8988T (cell line): ENCODE results near the gene RAB40C.

ENCODE experiments used
- DNase-seq: peaks from one replicate; pipeline ENCODE4 v3.0.0; 2011

Gene RAB40C

DNA sequence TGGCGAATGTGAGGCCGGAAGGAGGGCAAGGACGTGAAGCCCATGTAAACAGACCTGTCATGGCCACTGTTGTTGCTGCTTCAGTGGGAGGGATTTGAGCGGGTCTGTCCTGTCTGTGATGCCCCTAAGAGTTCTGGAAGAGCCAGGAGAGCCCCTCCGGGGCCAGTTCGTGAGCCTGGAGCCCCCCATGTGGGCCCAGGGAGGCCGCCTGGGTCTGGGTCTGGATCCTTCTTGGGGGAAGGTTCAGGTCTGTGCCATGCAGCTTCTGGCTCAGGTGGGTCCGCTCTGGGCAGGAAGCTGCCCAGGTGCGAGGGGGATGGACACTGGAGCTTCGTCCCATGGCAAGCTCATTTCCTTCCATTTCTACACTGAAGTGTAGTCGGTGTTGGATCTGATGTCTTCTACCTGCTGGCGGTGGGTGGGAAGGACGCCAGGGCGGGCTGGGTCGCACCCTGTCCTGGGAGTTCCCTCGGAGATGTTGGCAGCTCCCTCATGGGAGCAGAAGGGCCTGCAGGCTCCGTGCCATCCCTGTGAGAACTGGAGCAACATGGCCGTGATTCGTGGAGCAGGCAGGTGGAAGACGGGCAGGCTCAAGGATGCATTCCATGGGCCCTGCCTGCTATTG is 29.7 kb downstream of the RAB40C start:
- no peak for DNase-seq

DNA sequence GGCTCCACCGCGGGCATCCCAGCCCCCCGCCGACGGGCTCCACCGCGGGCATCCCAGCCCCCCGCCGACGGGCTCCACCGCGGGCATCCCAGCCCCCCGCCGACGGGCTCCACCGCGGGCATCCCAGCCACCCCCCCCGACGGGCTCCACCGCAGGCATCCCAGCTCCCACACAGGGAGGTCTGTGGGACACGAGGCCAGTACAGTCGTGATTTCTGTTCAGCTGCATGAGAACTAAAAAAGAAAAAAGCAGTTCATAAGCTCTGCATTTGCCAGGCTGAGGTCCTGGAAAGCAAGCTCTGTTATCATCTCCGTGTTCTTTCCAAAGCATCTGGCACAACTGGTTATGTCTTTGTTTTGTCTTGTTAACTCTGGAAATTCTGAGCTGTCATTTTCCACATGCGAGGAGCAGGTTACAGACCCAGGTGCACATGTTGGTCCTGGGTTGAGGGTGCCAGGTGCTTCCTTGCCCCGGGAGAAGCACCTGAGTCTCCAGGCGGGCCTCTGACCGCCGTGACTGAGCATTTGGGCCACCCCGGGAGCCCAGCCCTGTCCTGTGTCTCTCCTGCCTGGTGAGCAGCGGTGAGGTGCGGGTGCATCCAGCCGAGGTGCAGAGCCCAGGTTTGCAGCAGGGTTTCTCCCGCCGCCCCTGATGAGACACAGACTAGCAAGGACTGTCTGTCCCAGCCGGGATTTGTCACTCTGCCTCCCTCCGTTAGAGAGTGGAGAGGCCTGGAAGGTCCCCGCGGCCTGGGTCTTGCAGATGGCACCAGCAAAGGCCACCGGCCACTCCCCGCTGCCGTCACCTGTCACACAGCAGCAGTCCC is 31.0 kb downstream of the RAB40C start:
- DNase-seq: no peak

DNA sequence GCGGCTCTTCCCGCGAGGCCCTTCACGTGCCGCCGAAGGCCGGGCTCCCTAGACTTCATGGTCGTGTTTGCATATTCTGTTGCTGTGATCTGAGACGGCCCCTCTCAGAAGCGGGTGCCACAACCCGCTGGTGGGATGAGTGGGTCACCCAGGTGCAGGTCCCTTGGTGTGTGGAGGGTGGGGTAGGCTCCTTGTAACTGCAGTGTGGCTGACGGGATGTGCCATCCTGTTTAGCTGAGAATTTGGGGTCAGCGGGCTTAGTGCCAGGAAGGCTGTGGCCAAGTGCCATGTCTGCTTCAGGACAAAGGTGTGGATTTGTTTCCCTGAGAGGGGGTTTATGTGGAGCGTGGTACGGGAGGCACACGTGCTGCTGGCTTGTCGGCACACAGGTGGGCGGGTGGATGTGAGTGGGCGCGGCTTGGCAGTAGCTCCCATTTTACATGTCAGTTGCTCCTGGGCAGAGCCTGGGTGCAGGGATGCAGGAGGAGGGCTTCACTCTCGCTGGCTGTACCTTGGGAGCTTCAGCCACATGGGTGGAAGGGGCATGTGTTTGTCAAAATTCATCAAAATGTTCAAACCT is 31.8 kb downstream of the RAB40C start:
- DNase-seq: no peak

DNA sequence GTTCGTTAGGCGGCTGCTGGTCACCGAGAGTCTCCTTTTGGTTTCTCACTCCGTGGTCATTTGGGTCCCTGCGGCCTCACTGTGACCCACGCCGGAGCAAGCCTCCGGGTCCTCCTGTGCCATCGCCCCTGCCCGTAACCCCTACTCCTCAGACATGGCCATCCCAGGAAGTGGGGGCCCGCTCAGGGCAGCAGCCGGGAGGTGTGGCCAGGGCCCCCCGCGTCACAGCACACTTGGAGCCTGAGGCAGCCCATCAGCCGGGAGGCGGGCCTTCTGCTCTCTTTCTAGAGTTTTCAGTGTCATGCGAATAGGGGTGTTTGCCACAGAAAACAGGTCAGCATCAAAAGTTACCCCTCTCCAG is 33.0 kb downstream of the RAB40C start:
- no peak for DNase-seq

- no peak for DNase-seq
Observed at GRCh38 chr16:624526-625070, 34.7 kb downstream of the RAB40C start.

- no peak for DNase-seq
Observed at GRCh38 chr16:625117-625976, 35.5 kb downstream of the RAB40C start.

DNA sequence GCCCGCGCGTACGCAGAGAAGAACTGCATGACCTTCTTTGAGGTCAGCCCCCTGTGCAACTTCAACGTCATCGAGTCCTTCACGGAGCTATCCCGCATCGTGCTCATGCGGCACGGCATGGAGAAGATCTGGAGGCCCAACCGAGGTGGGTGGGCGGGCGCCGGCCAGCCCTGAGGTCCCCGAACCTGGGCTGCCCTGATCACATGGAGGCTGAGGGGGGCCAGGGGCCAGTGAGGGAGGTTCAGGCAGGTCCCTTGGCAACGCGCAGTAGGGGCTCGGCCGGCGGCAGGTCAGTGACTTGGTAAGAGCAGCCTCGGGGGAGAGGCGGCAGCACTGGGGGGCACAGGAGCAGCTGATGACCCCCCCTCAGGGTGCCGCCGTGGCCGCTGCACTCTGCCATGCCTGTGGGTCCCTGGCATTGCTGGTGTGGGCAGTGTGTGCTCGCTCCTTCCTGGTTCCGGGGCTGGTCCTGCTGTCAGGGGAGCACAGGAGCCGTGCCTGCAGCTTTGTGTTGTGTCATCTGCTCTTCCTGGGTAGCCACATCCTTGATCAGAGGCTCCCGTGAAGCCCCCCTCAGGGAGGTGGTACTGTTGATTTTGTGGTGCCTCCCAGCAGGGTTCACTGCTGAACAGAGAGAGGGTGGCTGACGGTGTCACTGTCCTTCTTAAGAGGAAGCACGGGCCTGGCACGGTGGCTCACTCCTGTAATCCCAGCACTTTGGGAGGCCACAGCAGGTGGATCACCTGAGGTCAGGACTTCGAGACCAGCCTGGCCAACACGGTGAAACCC is 36.3 kb downstream of the RAB40C start:
- peak; percentile 61 for DNase-seq

DNA sequence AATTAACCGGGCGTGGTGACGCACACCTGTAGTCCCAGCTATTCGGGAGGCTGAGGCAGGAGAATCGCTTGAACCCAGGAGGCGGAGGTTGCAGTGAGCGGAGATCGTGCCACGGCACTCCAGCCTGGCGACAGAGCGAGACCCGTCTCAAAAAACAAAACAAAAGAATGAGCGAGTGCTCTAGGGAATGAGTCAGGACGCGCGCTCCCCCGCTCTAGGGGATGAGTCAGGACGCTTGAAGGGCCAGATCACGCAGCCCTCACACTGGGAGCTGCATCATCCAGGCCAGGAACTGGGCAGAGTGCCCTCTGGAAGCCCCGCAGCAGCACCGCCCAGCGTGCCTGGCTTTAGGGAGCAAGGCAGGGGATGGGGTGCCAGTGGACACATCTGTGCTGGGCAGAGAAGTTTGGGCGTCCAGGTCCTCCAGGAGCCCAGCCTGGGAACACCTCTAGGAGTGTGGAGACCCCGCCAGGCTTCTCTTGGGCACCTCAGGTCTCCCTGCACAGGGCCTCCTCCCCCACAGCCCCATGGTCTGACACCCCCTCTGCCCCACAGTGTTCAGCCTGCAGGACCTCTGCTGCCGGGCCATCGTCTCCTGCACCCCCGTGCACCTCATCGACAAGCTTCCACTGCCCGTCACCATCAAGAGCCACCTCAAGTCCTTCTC is 37.1 kb downstream of the RAB40C start:
- DNase-seq: peak; percentile 97

DNA sequence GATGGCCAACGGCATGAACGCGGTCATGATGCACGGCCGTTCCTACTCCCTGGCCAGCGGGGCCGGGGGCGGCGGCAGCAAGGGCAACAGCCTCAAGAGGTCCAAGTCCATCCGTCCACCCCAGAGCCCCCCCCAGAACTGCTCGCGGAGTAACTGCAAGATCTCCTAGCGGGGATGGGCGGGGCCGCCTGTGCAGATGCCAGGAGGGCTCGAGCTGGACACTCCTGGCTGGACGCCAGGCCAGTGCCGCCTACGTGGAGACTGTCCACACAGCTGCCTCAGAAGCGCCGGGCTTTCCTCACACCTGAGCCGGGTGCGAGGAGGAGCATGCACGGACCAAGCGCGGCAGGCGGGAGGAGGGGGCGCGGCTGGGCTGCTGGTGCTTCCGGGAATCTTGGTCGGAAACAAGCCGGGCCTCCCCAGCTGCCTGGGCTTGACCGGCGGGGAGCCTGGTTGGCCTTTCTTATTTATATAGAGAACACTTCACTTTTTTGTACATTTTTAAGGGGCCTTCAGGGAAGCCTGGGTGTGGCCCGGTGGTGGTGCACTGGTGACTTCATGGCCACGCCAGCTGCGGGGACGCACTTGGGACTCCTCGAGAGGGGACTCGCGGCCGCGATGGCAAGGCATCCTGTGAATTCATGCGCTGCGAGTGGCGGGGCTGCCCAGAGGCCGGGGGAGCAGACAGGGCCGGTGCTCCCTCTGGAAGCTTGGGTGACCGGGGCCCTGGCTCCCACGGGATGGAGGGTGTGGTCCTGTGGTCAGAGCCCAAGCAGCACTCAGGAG is 37.8 kb downstream of the RAB40C start:
- no peak for DNase-seq

- no peak for DNase-seq
Observed at GRCh38 chr16:628321-629061, 38.6 kb downstream of the RAB40C start.

GRCh38 chr16:629185-629832 is 39.4 kb downstream of the RAB40C start:
- no peak for DNase-seq

DNA sequence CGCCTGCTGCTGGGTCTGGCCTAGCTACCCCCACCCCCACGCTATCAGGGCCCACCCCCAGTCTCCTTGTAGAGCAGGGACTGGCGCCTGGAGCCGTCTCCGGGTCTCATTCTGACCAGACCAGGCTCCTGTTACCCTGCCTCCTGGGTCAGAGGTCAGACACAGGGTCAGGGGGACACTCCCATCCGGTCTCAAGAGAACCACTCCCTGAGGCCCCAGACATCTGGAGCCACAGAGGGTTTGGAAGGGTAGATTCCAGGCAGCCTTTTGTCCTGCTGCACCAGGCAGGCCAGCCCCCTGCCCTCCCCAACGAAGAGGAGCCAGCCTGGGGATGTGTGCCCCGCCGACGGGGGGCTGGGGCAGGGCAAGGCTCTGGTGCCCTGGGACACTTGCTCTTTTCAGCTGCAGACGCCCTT is 40.0 kb downstream of the RAB40C start:
- DNase-seq: no peak

GRCh38 chr16:630249-630814 is 40.5 kb downstream of the RAB40C start:
- DNase-seq: no peak

GRCh38 chr16:630815-631405 is 41.0 kb downstream of the RAB40C start, which contains the start of gene WFIKKN1:
WFIKKN1 (plus strand) TSS chr16:630985; CDS start chr16:631254, 269 bp downstream.
- no peak for DNase-seq

- DNase-seq: no peak
Observed at GRCh38 chr16:631808-632358, 42.0 kb downstream of the RAB40C start.

DNA sequence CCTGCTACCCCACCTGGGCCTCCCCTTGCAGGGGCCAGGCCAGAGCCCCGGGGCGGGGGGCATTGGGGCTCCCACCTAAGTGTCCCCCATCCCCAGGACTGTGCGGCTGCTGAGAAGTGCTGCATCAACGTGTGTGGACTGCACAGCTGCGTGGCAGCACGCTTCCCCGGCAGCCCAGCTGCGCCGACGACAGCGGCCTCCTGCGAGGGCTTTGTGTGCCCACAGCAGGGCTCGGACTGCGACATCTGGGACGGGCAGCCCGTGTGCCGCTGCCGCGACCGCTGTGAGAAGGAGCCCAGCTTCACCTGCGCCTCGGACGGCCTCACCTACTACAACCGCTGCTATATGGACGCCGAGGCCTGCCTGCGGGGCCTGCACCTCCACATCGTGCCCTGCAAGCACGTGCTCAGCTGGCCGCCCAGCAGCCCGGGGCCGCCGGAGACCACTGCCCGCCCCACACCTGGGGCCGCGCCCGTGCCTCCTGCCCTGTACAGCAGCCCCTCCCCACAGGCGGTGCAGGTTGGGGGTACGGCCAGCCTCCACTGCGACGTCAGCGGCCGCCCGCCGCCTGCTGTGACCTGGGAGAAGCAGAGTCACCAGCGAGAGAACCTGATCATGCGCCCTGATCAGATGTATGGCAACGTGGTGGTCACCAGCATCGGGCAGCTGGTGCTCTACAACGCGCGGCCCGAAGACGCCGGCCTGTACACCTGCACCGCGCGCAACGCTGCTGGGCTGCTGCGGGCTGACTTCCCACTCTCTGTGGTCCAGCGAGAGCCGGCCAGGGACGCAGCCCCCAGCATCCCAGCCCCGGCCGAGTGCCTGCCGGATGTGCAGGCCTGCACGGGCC is 42.8 kb downstream of the RAB40C start:
- no peak for DNase-seq
